Anterior cingulate cortex (tissue), 58 donors: ENCODE measurements around the gene NBPF9.
"Not testable (repeated sequence)": the region's sequence is repeated elsewhere in the genome, so short reads cannot be mapped to it uniquely, and the experiment has no call there.

Source experiments
- DNase-seq, 58 donors: peaks; one replicate each; lab custom pipeline; 2025; lab: John Stamatoyannopoulos, UW

Gene NBPF9

GRCh38 chr1:149016626-149017025 lies 86.7 kb downstream of the NBPF9 start:
- DNase-seq = not testable (repeated sequence)

DNA sequence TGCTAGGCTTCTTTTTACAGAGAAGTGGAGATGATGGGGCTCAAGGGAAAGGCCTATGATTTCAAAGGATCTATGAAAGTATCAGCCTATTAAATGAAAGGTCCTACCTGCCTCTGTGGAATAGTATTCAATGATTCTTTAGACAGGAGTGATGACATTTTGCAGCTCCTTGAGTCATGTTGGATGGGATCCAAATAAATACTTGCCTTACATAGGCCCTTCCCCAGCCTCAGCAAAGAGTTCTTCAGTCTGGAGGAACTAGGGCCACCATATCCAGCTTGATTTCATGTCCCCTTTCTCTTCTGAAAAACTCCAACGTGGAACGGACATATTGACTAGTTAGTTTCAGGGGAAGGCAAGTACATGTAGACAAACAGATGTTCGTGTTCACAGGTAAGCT lies 87.8 kb downstream of the NBPF9 start:
- not testable (repeated sequence) for DNase-seq

- not testable (repeated sequence) for DNase-seq
These were observed 89.8 kb downstream of the NBPF9 start for GRCh38 chr1:149013513-149013912.

DNA sequence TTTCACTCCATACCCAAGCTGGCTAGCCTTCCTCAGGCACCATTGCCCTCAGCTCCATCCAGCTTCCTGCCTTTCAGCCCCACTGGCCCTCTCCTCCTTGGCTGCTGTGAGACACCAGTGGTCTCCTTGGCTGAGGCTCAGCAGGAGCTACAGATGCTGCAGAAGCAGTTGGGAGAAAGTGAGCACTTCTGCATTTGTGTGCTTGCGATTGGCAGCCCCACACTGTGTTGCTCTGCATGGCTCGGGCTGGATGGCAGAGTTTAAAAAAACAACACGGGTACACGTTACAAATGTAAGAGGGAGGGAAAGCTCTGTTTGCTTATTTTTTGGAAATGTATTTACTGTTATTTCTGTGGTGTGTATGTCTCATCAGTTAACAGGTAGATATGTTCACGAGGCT lies 90.8 kb downstream of the NBPF9 start:
- DNase-seq = not testable (repeated sequence)

- not testable (repeated sequence) for DNase-seq
These were observed 93.6 kb downstream of the NBPF9 start for GRCh38 chr1:149009761-149010160.

DNA sequence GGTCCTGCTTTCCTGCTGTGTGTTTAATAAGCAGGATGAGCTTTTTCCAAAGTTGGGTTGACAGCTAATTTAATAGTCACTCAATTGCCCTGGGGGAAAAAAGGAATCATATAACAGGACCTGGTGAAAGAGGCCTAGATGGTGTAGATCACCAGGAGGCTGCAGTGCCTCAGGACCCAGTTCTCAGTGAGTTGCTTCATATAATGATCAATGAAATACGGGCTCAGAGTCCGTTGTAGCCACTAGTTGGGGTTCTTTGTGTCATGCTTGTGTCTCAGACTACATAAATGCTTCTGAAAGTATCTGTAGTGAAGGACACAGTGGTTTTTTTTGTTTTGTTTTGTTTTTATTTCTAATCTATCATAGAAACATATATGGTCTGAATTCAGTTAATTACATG lies 94.6 kb downstream of the NBPF9 start:
- not testable (repeated sequence) for DNase-seq

DNA sequence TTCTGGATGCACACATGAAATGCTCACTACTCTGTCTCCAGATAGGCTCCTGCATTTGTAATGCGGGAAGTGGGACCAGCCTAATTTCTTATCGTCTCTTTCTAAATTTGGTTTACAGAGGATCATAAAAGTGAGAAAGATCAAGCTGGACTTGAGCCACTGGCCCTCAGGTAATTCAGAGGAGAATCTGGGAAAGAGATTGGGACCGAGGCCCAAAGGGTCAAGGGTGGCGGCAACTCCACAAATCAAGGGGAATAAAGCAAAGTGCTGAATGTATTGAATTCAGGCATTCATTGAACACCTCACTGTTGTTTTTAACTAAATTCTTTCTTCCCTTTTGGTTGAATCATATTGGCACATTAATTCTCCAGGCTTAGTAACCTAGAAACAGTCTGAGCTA lies 95.0 kb downstream of the NBPF9 start:
- DNase-seq = not testable (repeated sequence)
